Measurements from ENCODE around the gene GGTA1.

DNA sequence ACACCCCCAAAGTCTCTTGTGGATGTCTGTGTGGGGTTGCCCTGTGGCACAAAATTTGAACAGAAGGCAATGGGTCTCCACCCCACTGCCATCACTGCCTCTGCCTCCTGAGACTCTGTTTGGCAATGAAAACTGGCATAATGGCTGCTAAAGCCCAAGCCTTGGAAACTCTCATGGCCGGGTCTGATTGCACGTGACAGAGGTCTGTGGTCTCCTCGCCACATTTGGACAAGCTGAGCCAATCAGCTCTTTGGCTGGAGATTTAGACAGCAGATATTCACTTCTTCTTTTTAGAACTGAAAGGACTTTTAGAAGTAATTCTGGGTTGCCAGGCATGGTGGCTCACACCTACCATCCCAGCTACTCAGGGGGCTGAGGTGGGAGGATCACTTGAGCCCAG lies 5.5 kb downstream of the GGTA1 start:
- TF ChIP-seq, protein P1, sequence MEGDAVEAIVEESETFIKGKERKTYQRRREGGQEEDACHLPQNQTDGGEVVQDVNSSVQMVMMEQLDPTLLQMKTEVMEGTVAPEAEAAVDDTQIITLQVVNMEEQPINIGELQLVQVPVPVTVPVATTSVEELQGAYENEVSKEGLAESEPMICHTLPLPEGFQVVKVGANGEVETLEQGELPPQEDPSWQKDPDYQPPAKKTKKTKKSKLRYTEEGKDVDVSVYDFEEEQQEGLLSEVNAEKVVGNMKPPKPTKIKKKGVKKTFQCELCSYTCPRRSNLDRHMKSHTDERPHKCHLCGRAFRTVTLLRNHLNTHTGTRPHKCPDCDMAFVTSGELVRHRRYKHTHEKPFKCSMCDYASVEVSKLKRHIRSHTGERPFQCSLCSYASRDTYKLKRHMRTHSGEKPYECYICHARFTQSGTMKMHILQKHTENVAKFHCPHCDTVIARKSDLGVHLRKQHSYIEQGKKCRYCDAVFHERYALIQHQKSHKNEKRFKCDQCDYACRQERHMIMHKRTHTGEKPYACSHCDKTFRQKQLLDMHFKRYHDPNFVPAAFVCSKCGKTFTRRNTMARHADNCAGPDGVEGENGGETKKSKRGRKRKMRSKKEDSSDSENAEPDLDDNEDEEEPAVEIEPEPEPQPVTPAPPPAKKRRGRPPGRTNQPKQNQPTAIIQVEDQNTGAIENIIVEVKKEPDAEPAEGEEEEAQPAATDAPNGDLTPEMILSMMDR (conservative IDR thresholded peaks at IDR 0.05; ENCODE audit: low read depth, low read length), result no peak
- TF ChIP-seq EZH2 (IDR thresholded peaks at IDR 0.05; ENCODE audit: low read length, unreplicated experiment), result no peak

Measured in PC-3 (cell line).